GM19239 (cell line): ENCODE data around the gene SNX3.

ENCODE experiments used
- DNase-seq: peaks from one replicate; pipeline ENCODE4 v3.0.0; 2011; ENCODE audit warnings: low spot score; ENCODE audit not compliant: insufficient read length
- FAIRE-seq: peaks from 2 replicates; lab custom pipeline; 2011; peaks lifted over from hg19 to GRCh38; lab: Jason Lieb, UNC

SNX3 gene

DNA sequence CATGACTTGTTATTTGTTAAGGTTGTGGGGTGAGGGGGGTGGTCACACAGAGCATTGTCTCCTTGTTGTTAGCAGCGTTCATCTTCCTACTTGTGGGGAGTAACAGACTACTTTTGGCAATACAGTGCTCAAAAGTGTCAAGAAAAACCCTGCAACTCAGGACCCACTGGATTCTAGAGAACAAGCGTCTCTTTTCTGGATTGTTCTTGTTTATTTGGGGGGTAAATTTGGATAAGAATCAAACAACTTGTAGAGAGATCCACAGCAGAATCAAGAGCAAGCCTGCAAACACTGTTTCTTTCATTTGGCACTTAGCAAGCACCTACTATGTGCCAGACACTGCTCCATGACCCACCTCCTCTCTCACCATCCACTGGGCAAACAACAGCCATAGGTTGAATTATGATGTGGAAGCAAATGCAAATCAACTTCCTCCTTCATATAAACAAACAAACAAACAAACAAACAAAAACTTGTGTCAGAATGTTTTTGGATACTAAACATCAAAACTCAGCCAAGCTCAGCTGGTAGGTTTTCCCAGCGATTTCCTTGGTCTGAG, 99.0 kb downstream of the SNX3 start:
- DNase-seq (no peak), FAIRE-seq (no peak)
